ENCODE results near the gene CACNG7.

Gene CACNG7

GRCh38 chr19:53879140-53880081 is 29.7 kb upstream of the CACNG7 start:
- DNase-seq = peak; percentile 78

- DNase-seq = no peak
Measured at GRCh38 chr19:53880711-53881481, 28.2 kb upstream of the CACNG7 start.

- DNase-seq = peak; percentile 38
Measured at GRCh38 chr19:53881482-53882390, 27.3 kb upstream of the CACNG7 start, which contains the start of gene PRKCG. TSS of gene PRKCG (plus strand) at chr19:53882197. CDS start at chr19:53882495, 298 bp downstream.

- DNase-seq = no peak
Measured at GRCh38 chr19:53882391-53883050, 26.6 kb upstream of the CACNG7 start.

- DNase-seq = no peak
Measured at GRCh38 chr19:53883231-53883661, 25.8 kb upstream of the CACNG7 start.

GRCh38 chr19:53883741-53884140 is 25.3 kb upstream of the CACNG7 start:
- no peak for DNase-seq

- DNase-seq = no peak
Measured at GRCh38 chr19:53884256-53884655, 24.8 kb upstream of the CACNG7 start.

GRCh38 chr19:53885036-53885435 is 24.0 kb upstream of the CACNG7 start:
- no peak for DNase-seq

GRCh38 chr19:53892301-53892980 is 16.6 kb upstream of the CACNG7 start:
- DNase-seq = no peak

- DNase-seq = peak; percentile 56
Measured at GRCh38 chr19:53892981-53893325, 16.1 kb upstream of the CACNG7 start.

GRCh38 chr19:53894707-53895106 is 14.4 kb upstream of the CACNG7 start:
- no peak for DNase-seq

GRCh38 chr19:53896682-53897081 is 12.4 kb upstream of the CACNG7 start:
- DNase-seq = no peak

GRCh38 chr19:53897459-53897858 is 11.6 kb upstream of the CACNG7 start:
- DNase-seq = no peak

GRCh38 chr19:53898166-53898565 is 10.9 kb upstream of the CACNG7 start:
- DNase-seq = no peak

GRCh38 chr19:53898636-53899341 is 10.3 kb upstream of the CACNG7 start:
- DNase-seq = no peak

GRCh38 chr19:53900191-53900860 is 8.8 kb upstream of the CACNG7 start:
- no peak for DNase-seq

GRCh38 chr19:53903055-53903680 is 5.9 kb upstream of the CACNG7 start:
- DNase-seq = no peak

- DNase-seq = no peak
Measured at GRCh38 chr19:53904909-53905308, 4.2 kb upstream of the CACNG7 start.

- DNase-seq = no peak
Measured at GRCh38 chr19:53905787-53906186, 3.3 kb upstream of the CACNG7 start.
